ENCODE results near the gene NAPSA. TPM values are rescaled to one million over a fixed set of nuclear protein-coding genes. Genes with fewer than 3 reads are reported as not detected.

Gene NAPSA
- total and polyA plus RNA-seq, 2 donors (not counting 3 experiments of a cell fraction or from before 2014, with no cell fraction given): 0.19 TPM; not detected in 1

- FAIRE-seq: no peak
These were observed 46.3 kb downstream of the NAPSA start for GRCh38 chr19:50319156-50319555.

More at GRCh38 chr19:50319156-50319555, 46.3 kb downstream of the NAPSA start:
- Histone ChIP-seq H3K4me1 (ENCODE audit: control insufficient read depth, extremely low read depth, insufficient read depth, low read length) (no peaks in the 10 kb centered on the region), H4K20me1 (replicated peaks; ENCODE audit: control insufficient read depth, extremely low read depth, insufficient read depth, low read length) (no peaks in the 10 kb centered on the region), H3K9me3 (replicated peaks; ENCODE audit: control insufficient read depth, insufficient read depth, low read length) (no peaks in the 10 kb centered on the region), H3K9me1 (replicated peaks; ENCODE audit: control insufficient read depth, extremely low read depth, insufficient read depth, low read length) (no peaks in the 10 kb centered on the region), H3K4me3 (replicated peaks in 1 of 3; ENCODE audit: insufficient read depth in 1 of 3, low read depth in 1 of 3, low read length in 3 of 3) (no peak overlapping the region), H3K36me3 (ENCODE audit: control insufficient read depth in 2 of 2, extremely low read depth in 1 of 2, insufficient read depth in 2 of 2, low read length in 2 of 2) (no peaks in the 10 kb centered on the region), H2AFZ (ENCODE audit: low read depth, low read length) (no peak overlapping the region), H3K4me2 (ENCODE audit: insufficient read depth, low read length) (no peak overlapping the region), H3K79me2 (ENCODE audit: control insufficient read depth, insufficient read depth, low read length) (no peaks in the 10 kb centered on the region), H3K9ac (replicated peaks; ENCODE audit: extremely low read depth, insufficient read depth, low read length) (no peak overlapping the region), H3K27ac (ENCODE audit: insufficient read depth, low read depth, low read length) (no peak overlapping the region), H3K27me3 (ENCODE audit: control insufficient read depth in 2 of 2, insufficient read depth in 2 of 2, low read length in 2 of 2) (peaks cover 14% of the 10 kb centered on the region in 2 experiments)
- intact Hi-C loops (cut with micrococcal nuclease): no loop called here
- dilution Hi-C loops (cut with MboI; ENCODE audit: extremely low pct_ligation_motif_present, low sequenced_read_pairs): no loop called here
- CTCF ChIA-PET: interaction anchor here (0.8 kb wide), 2 partner anchors 10 to 67 kb away, joined by 3 to 6 read pairs; partner anchors contain the start of gene KCNC3
- BruUV-seq (replicated peaks): no TSS peak
- no peak for DNase-seq (ENCODE audit: low read depth, low spot score)
- TF ChIP-seq POLR2A (IDR thresholded peaks at IDR 0.05; ENCODE audit: low read depth, low read length) (no peak), POLR2AphosphoS5 (IDR thresholded peaks at IDR 0.05; ENCODE audit: insufficient read depth, low read depth, low read length) (no peak), EZH2 (IDR thresholded peaks at IDR 0.05; ENCODE audit: borderline replicate concordance, low read depth, low read length, severe bottlenecking) (no peak), JUN (IDR thresholded peaks at IDR 0.05; ENCODE audit: borderline replicate concordance, insufficient read depth, insufficient read length, low read depth) (no peak), MYC (IDR thresholded peaks at IDR 0.05; ENCODE audit: low read depth, low read length) (no peak), GATA2 (IDR thresholded peaks at IDR 0.05; ENCODE audit: insufficient read depth, insufficient read length, low read depth, low read length) (no peak), CTCF (IDR thresholded peaks at IDR 0.05; ENCODE audit: extremely low read depth in 1 of 2, insufficient read depth in 1 of 2, low read depth in 1 of 2, low read length in 2 of 2) (no peak), FOS (IDR thresholded peaks at IDR 0.05; ENCODE audit: borderline replicate concordance, insufficient read depth, low read length) (no peak)
- TF ChIP-seq, protein P1, sequence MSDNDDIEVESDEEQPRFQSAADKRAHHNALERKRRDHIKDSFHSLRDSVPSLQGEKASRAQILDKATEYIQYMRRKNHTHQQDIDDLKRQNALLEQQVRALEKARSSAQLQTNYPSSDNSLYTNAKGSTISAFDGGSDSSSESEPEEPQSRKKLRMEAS (IDR thresholded peaks at IDR 0.05; ENCODE audit: insufficient read depth, insufficient read length): no peak
- POLR2A ChIA-PET: no interaction called here

All from endothelial cell of umbilical vein (primary cell).